NCI-H2227 (cell line): Measurements from ENCODE around the gene TMEM39B.
"Not testable (repeated sequence)": the region's sequence is repeated elsewhere in the genome, so short reads cannot be mapped to it uniquely, and the experiment has no call there.

Experiments
- DNase-seq: peaks from one replicate; lab custom pipeline; 2025; ENCODE audit not compliant: unreplicated experiment; lab: John Stamatoyannopoulos, UW

TMEM39B gene

GRCh38 chr1:32072622-32073298, at the start of gene TMEM39B:
TMEM39B (plus strand) TSS chr1:32072939; CDS start chr1:32073048, 109 bp downstream.
- DNase-seq: peak; percentile 98

GRCh38 chr1:32023351-32023750, 49.4 kb upstream of the TMEM39B start:
- DNase-seq: no peak

GRCh38 chr1:32025515-32025914, 47.2 kb upstream of the TMEM39B start:
- no peak for DNase-seq

GRCh38 chr1:32028746-32029145, 44.0 kb upstream of the TMEM39B start:
- no peak for DNase-seq

- no peak for DNase-seq
These were observed 41.0 kb upstream of the TMEM39B start for GRCh38 chr1:32031578-32032274.

- no peak for DNase-seq
These were observed 40.5 kb upstream of the TMEM39B start for GRCh38 chr1:32032275-32032615.

GRCh38 chr1:32035119-32035518, 37.6 kb upstream of the TMEM39B start:
- no peak for DNase-seq

GRCh38 chr1:32040711-32041110, 32.0 kb upstream of the TMEM39B start:
- no peak for DNase-seq

GRCh38 chr1:32042330-32042729, 30.4 kb upstream of the TMEM39B start:
- no peak for DNase-seq

GRCh38 chr1:32044234-32044633, 28.5 kb upstream of the TMEM39B start:
- DNase-seq: no peak

GRCh38 chr1:32045772-32046171, 27.0 kb upstream of the TMEM39B start:
- no peak for DNase-seq

- DNase-seq: no peak
These were observed 25.0 kb upstream of the TMEM39B start for GRCh38 chr1:32047701-32048100.

- DNase-seq: no peak
These were observed 24.3 kb upstream of the TMEM39B start for GRCh38 chr1:32048440-32048839.

- no peak for DNase-seq
These were observed 21.0 kb upstream of the TMEM39B start for GRCh38 chr1:32051706-32052105.

GRCh38 chr1:32052887-32053286, 19.9 kb upstream of the TMEM39B start:
- no peak for DNase-seq

- DNase-seq: no peak
These were observed 17.3 kb upstream of the TMEM39B start for GRCh38 chr1:32055416-32055815.

GRCh38 chr1:32056598-32056997, 16.1 kb upstream of the TMEM39B start:
- no peak for DNase-seq

GRCh38 chr1:32060914-32061313, 11.8 kb upstream of the TMEM39B start:
- no peak for DNase-seq

- no peak for DNase-seq
These were observed 9.9 kb upstream of the TMEM39B start for GRCh38 chr1:32062867-32063230.

GRCh38 chr1:32063261-32063681, 9.5 kb upstream of the TMEM39B start:
- peak; percentile 82 for DNase-seq

- not testable (repeated sequence) for DNase-seq
These were observed 6.9 kb upstream of the TMEM39B start for GRCh38 chr1:32065613-32066488.

- DNase-seq: no peak
These were observed 6.3 kb upstream of the TMEM39B start for GRCh38 chr1:32066489-32066873.
